HG03097 (cell line): ENCODE measurements around the gene CHRDL2.

Experiments
- ATAC-seq: cut with Tn5 transposase; IDR thresholded peaks from one replicate; pipeline ENCODE4 v1.9.1; 2021; ENCODE audit not compliant: unreplicated experiment, low FRiP score

Gene CHRDL2

DNA sequence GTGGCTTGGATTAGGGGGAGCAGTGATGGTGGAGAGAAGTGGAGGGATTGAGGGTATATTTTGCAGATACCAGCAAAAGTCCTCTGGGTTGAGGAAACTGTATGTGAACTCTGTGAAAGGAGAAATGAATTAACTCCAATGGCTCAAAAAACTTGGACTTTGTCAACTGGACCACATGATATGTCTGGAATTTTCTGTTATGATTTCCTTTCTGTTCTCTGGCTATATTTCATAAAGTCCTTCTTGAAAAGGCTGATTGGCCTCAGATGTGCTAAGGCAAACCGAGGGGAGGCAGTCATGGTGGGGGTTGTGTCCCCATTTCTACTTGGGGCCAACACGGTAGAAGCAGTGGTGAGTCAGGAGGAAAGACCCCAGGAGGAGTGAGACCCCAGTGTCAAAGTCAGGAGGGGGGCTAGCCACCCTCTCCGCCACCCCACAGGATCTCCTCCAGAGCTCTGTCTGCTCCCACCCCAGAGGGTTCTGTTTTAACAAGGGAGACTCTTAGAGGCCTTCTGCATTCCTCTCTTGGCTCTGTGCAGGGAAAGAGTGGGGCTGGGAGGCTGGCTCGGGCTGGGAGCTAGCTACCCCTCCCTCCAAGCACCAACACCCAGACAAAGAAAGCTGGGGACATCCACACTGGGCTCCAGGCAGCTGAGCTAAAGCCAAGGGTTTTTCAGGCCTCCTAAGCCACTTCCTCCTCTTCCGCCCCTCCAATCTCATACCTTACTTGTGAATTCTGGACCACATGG is 13.8 kb downstream of the CHRDL2 start:
- ATAC-seq, result no peak

- no peak for ATAC-seq
These were observed 16.3 kb downstream of the CHRDL2 start for GRCh38 chr11:74714904-74715303.

- ATAC-seq, result no peak
These were observed 17.5 kb downstream of the CHRDL2 start for GRCh38 chr11:74713686-74714085.

DNA sequence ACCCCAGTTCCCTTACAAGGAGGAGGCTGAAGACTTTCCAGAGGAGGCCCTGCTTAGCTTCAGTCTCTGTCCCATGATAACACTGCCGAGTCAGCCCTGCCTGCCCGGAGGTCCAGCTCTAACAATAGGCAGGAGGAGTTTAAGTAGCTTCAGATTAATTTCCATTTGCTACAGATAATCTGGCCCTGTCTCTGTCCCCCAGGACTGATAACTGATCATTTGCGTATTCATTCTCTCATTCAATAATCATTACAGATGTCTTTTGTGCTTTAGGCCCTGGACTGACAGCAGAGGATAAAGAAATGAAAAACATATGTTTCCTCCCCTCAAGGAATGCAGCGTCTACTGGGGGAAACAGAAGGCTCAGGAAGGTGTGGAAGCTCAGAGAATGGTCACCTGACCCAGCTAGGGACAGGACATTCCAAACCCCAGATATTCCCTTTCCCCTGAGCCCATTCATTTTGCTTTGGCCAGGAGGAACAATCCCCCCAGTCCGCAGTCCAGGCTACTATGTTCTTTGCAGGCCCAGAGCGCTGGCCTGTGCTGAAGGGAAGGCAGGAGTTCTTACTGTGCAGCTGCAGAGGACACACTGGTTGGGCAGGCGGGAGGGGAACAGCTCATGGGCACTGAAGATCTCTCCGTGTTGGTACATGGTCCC is 20.8 kb downstream of the CHRDL2 start:
- ATAC-seq, result no peak

- no peak for ATAC-seq
These were observed 22.1 kb downstream of the CHRDL2 start for GRCh38 chr11:74709175-74709574.

DNA sequence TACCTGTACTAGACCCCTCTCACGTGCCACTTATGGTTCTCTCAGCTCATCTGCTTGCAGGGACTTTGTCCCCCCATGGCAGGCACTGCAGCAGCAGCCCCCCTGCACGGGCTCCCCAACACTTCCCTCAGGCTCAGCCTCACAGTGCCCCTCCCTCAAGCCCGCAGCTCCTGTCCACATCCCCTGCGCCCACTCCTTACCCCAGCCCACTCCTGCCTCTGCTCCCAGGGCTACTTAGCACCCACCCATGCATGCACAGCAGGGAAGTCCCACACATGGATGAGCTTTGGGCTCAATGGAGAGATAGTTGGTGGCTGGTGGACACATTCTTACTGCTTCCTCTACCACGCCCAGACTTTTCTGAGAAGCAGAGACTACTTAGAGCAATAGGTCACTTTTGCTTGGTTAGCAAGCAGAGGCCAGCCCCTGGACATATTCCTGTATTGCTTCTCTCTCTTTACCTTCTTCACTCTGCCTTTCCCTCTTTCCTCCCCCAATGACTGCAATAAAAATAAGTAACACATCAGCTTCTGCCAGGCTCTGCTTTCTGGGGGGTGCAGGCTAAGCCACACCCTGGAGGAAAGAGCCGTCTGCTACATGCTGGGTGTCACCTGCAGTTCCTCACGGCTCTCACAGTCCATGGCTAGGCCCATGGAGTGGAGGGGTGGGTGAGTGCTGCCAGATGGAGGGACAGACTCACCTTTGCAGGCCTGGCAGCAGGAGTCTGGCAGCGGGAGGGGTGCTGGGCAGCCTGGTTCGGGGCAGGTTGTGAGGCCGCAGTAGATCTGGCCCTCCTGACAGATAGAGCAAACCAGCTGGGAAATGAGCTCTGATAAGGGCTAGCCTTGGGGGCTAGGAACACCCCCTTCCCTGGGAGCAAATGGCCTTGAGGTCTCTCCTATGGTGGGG is 23.4 kb downstream of the CHRDL2 start:
- ATAC-seq, result no peak

- no peak for ATAC-seq
These were observed 24.0 kb downstream of the CHRDL2 start for GRCh38 chr11:74707182-74707581.

DNA sequence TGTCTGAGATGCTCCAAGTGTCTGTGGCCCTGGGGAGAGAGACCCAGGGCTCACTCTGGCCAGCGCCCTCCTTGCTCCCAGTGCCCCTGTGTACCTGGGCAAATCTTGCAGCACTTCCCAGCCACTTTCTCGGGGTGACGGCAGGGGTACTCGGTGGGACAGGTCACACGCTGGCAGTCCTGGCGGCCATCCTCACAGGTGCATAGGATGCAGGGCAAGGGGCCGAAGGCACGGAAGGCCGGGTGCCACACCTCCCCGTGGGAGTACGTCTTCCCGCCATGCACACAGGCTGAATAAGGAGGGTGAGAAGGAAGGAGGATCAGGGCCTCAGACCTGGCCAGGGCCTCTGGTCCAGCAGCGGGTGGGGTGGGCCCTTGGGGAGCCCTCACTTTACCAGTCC is 28.0 kb downstream of the CHRDL2 start:
- no peak for ATAC-seq

DNA sequence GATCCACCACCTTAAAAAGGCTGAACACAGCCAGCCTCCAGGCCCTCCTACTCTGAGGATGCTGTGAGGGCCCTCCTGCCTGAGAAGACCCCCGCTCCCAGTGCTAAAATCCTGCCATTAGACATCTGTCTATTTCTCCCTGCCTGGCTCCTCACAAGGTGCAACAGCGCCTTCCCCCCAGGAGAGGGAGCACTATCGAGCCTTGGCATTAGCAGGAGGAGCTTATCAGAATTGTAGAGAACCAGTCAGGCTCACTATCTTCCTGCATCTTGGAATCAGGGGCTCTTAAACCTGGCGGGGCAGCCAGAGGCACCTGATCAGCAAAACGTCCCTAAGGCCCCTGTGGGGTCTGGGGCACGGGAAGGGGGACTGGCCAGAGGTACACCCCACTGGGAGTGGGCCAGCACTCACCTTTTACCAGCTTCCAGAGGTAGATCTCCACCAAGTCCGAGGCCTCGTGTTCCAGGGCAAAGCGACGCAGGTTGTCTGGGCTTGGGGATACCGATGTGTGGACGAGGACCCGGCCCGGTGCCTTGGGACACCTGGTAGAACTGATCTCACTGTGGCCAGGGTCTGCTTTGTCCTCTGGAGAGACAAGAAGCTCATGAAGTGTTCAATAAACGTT is 28.7 kb downstream of the CHRDL2 start:
- no peak for ATAC-seq

DNA sequence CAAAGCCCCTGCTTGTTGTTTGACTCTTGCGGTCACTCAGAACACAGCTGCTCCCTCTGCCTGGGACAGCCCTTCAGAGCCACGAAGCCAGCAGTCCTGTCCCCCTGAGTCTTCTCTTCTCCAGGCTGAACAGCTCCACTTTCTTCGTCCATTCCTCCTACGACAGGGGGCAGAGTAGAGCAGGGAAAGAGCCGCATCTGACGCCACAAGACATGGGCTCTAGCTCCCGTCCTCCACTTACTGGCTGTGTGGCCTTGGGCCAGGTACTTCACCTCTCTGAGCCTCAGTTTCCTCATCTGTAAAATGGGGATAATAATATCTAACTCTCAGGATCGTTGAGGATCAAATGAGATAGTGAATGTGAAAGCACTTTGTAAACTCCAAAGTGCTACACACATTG is 29.9 kb downstream of the CHRDL2 start:
- no peak for ATAC-seq

- ATAC-seq, result no peak
These were observed 31.4 kb downstream of the CHRDL2 start for GRCh38 chr11:74699615-74700396.

- ATAC-seq, result no peak
These were observed 33.5 kb downstream of the CHRDL2 start for GRCh38 chr11:74697722-74698121.

GRCh38 chr11:74696939-74697675 is 34.1 kb downstream of the CHRDL2 start:
- no peak for ATAC-seq

- no peak for ATAC-seq
These were observed 34.7 kb downstream of the CHRDL2 start for GRCh38 chr11:74696500-74696899.

- no peak for ATAC-seq
These were observed 35.4 kb downstream of the CHRDL2 start for GRCh38 chr11:74695705-74696280.

GRCh38 chr11:74694136-74694930 is 36.9 kb downstream of the CHRDL2 start:
- no peak for ATAC-seq

DNA sequence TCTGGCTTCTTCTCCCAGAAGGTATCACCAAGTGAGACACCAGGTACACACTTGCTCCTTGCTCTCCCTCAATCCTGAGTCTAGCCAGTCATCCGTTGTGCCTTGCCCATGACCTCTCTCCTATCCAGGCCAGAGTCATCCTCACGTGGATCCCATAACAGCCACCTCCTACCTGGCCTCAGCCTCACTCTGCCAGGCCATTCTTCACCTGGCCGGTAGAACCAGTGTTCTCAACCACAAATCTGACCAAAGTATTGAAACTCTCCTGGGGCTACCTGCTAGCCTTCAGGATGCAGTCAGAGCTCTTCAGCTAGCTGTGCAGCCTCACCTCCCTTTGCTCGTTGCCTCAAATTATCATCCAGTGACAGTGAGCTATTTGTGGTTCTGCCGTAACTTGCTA is 37.7 kb downstream of the CHRDL2 start:
- no peak for ATAC-seq

GRCh38 chr11:74691755-74692154 is 39.5 kb downstream of the CHRDL2 start:
- ATAC-seq, result no peak
